Small intestine (tissue), 7 donors: ENCODE results near the gene LANCL3. TPM values are rescaled to one million over a fixed set of nuclear protein-coding genes. Genes with fewer than 3 reads are reported as not detected.

Source experiments
- DNase-seq, 2 donors: peaks; one replicate each; pipeline versions ENCODE4 v3.0.0 to v3.0.0-alpha.2; 2013
- FAIRE-seq: peaks from 2 replicates; lab custom pipeline; 2012; peaks lifted over from hg19 to GRCh38; lab: Jason Lieb, UNC
- H3K27ac ChIP-seq, 3 donors: one replicate each; pipeline ENCODE4 v1.5.1; 2013; ENCODE audit warnings: low read length in 2 of 3, mild to moderate bottlenecking in 2 of 3, control low read depth in 1 of 3, inconsistent platforms in 1 of 3, low read depth in 1 of 3, moderate library complexity in 1 of 3
- H3K27me3 ChIP-seq, 3 donors: one replicate each; pipeline ENCODE4 v1.6.1; 2013; ENCODE audit warnings: low read length in 3 of 3, inconsistent platforms in 1 of 3; ENCODE audit not compliant: control insufficient read depth in 3 of 3, insufficient read depth in 3 of 3
- H3K36me3 ChIP-seq, 3 donors: one replicate each; pipeline ENCODE4 v1.6.1; 2013; ENCODE audit warnings: low read length in 3 of 3, inconsistent platforms in 1 of 3, low read depth in 1 of 3, mild to moderate bottlenecking in 1 of 3, moderate library complexity in 1 of 3; ENCODE audit not compliant: control insufficient read depth in 3 of 3, insufficient read depth in 2 of 3
- H3K4me1 ChIP-seq, 3 donors: one replicate each; pipeline ENCODE4 v1.6.1; 2013; ENCODE audit warnings: low read length in 2 of 3, inconsistent platforms in 1 of 3, low read depth in 1 of 3, mild to moderate bottlenecking in 1 of 3, moderate library complexity in 1 of 3; ENCODE audit not compliant: control insufficient read depth in 3 of 3, insufficient read depth in 2 of 3
- H3K4me3 ChIP-seq, 3 donors: one replicate each; pipeline ENCODE4 v1.5.1; 2013; ENCODE audit warnings: low read length in 3 of 3, control low read depth in 1 of 3, inconsistent platforms in 1 of 3, low read depth in 1 of 3, mild to moderate bottlenecking in 1 of 3, moderate library complexity in 1 of 3
- H3K9me3 ChIP-seq, 2 donors: one replicate each; pipeline ENCODE4 v1.6.1; 2013; ENCODE audit warnings: low read depth in 1 of 2, low read length in 1 of 2; ENCODE audit not compliant: control insufficient read depth in 2 of 2, insufficient read depth in 1 of 2
- WGBS, 3 donors: extraction: QIAGEN DNeasy Blood & Tissue Kit; methylation state at CpG; one replicate each; pipeline ENCODE4 v1.1.7; 2013; 5-methylcytosine and 5-hydroxymethylcytosine counted together
- polyA plus RNA-seq, 4 donors: library from polyadenylated mRNA; stranded (reverse) in 3 of 4; unstranded in 1 of 4; fragments of 200-250 nt in 3 of 4; fragments of 120-200 nt in 1 of 4; gene quantifications; one replicate each; pipeline versions ENCODE4 v1.2.1 to v1.2.3, GENCODE V29; 2013
- donor health status: healthy with polysubstance abuse.
- donor health status: control.
- donor health status: control.
- donor health status: Bipolar disorder and iron deficiency.
- donor health status: healthy.

Gene LANCL3
- polyA plus RNA-seq, 4 donors: 0.13 to 0.31 (median 0.25) TPM

GRCh38 chrX:37658343-37659030, 87.0 kb downstream of the LANCL3 start:
- WGBS, 3 donors: 62 to 84% (median 78%) methylated on average over 4 of the region's 4 CpGs
- DNase-seq: no peak
- H3K4me1 ChIP-seq: no peaks in the 10 kb centered on the region
- no peak for FAIRE-seq
- no peak overlapping the region for H3K27ac ChIP-seq
- H3K9me3 ChIP-seq: no peaks in the 10 kb centered on the region
- no peaks in the 10 kb centered on the region for H3K27me3 ChIP-seq
- H3K36me3 ChIP-seq: no peaks in the 10 kb centered on the region
- no peak overlapping the region for H3K4me3 ChIP-seq

- Histone ChIP-seq H3K9me3 (no peaks in the 10 kb centered on the region), H3K36me3 (no peaks in the 10 kb centered on the region), H3K27ac (no peak overlapping the region), H3K4me1 (no peaks in the 10 kb centered on the region), H3K27me3 (no peaks in the 10 kb centered on the region), H3K4me3 (no peak overlapping the region)
- DNase-seq (no peak), FAIRE-seq (no peak)
- 80 to 96% (median 90%) methylated on average over 1 of the region's 1 CpG for WGBS, 3 donors
Measured at GRCh38 chrX:37659047-37659446, 87.6 kb downstream of the LANCL3 start.

- Histone ChIP-seq H3K27ac (no peak overlapping the region), H3K4me3 (no peak overlapping the region), H3K27me3 (no peaks in the 10 kb centered on the region), H3K4me1 (no peaks in the 10 kb centered on the region), H3K36me3 (no peaks in the 10 kb centered on the region), H3K9me3 (no peaks in the 10 kb centered on the region)
- DNase-seq (no peak), FAIRE-seq (no peak)
- WGBS, 3 donors: 80 to 93% (median 90%) methylated on average over 4 of the region's 4 CpGs
Measured at GRCh38 chrX:37662181-37662580, 90.7 kb downstream of the LANCL3 start.

DNA sequence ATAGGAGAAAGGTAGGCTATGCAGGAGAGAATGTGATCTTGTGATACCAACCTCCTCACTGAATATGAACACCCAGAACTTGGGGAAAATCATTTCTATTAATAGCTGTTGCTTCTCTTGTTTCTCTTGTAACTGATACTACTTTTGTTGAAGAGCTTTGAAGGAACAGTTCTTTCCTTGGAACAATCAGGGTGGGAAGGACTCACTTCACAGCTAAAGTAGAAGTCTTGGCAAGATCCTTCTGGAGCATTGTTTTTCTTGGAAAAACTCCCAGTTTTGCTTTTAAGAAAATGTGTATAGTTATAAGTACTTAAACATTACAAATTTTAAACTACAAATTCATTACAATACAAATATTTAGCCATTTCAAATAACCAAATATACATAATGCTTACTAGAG, 95.1 kb downstream of the LANCL3 start:
- DNase-seq (no peak), FAIRE-seq (no peak)
- peaks cover 0 to 4% (median 0%) of the 10 kb centered on the region in 3 donors for H3K4me1 ChIP-seq
- no peaks in the 10 kb centered on the region for H3K27me3 ChIP-seq
- no peak overlapping the region for H3K27ac ChIP-seq
- H3K4me3 ChIP-seq: no peak overlapping the region
- H3K36me3 ChIP-seq: no peaks in the 10 kb centered on the region
- H3K9me3 ChIP-seq: no peaks in the 10 kb centered on the region

DNA sequence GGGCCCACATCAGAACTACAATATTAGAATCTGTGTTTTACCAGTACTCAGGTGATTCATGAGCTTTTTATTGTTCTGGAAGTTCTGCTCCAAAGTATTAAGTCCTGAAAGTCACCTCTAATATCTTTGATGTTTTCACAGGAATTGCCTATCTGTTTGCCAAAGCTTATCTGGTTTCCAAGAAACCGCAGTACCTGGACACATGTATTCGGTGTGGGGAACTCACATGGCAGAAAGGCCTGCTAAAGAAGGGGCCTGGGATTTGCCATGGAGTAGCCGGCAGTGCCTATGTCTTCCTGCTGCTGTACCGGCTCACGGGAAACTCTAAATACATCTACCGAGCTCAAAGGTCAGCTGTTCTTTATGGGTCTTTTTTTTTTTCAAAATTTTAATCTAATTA, 95.7 kb downstream of the LANCL3 start:
- Histone ChIP-seq H3K36me3 (no peaks in the 10 kb centered on the region), H3K4me1 (peaks cover 0 to 4% (median 0%) of the 10 kb centered on the region in 3 donors), H3K4me3 (no peak overlapping the region), H3K27me3 (no peaks in the 10 kb centered on the region), H3K9me3 (no peaks in the 10 kb centered on the region), H3K27ac (no peak overlapping the region)
- peak in 1 of 2 donors; percentile 18 for DNase-seq
- WGBS, 3 donors: 25 to 64% (median 48%) methylated on average over 6 of the region's 6 CpGs
- no peak for FAIRE-seq

GRCh38 chrX:37672563-37672962, 101.1 kb downstream of the LANCL3 start:
- Histone ChIP-seq H3K9me3 (no peaks in the 10 kb centered on the region), H3K27ac (no peak overlapping the region), H3K4me3 (no peak overlapping the region), H3K27me3 (no peaks in the 10 kb centered on the region), H3K36me3 (no peaks in the 10 kb centered on the region), H3K4me1 (peaks cover 0 to 3% (median 0%) of the 10 kb centered on the region in 3 donors)
- no peak for DNase-seq
- WGBS, 3 donors: 38 to 91% (median 51%) methylated on average over 4 of the region's 4 CpGs
- no peak for FAIRE-seq

DNA sequence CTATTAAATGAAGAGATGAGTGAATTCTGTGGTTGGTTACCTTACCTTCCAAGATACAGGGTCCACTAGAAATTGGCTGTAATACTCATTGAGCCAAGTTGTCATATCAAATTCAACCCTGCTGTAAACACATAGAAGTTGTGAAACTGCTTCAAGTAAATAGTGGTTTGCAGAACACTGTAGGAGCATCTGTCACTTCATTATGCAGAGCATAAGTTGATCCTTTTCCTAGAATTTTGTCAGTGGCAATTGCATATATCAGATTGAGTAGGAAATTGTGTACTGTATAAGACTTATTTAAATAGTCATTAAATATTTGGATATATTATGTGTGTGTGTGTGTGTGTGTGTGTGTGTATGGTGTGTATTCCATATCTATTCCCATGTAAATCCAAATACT, 105.3 kb downstream of the LANCL3 start:
- no peak for FAIRE-seq

DNA sequence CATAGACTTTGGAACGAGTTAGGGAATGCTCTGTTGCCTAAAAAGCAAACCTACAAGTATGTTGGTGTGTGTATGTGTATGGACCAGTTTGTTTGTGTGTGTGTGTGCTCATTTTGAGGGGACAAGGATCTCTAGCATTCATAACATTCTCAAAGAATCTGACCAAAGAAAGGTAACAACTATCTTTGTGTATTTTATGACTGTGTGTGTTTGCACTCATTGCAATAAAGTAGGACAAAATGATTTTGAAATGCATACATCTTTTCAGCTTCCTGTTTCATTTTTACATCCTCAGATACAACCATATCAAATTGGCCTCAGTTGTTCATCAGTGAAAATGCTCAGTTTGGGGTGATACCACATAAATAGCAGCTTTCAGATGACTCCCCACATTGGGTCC, 105.8 kb downstream of the LANCL3 start:
- WGBS, 3 donors: 15 to 44% (median 42%) methylated on average over 1 of the region's 1 CpG
- Histone ChIP-seq H3K9me3 (no peaks in the 10 kb centered on the region), H3K27me3 (no peaks in the 10 kb centered on the region), H3K27ac (no peak overlapping the region), H3K36me3 (no peaks in the 10 kb centered on the region), H3K4me1 (peaks cover 0 to 15% (median 0%) of the 10 kb centered on the region in 3 donors), H3K4me3 (no peak overlapping the region)
- DNase-seq (no peak), FAIRE-seq (no peak)

More for the DNA sequence above, 105.3 kb downstream of the LANCL3 start:
- no peaks in the 10 kb centered on the region for H3K36me3 ChIP-seq
- H3K27ac ChIP-seq: no peak overlapping the region
- H3K4me3 ChIP-seq: no peak overlapping the region
- DNase-seq: no peak
- H3K9me3 ChIP-seq: no peaks in the 10 kb centered on the region
- H3K4me1 ChIP-seq: peaks cover 0 to 15% (median 0%) of the 10 kb centered on the region in 3 donors
- H3K27me3 ChIP-seq: no peaks in the 10 kb centered on the region

- WGBS, 3 donors: 77 to 94% (median 90%) methylated on average over 1 of the region's 1 CpG
- no peak for FAIRE-seq
Measured at GRCh38 chrX:37677765-37678164, 106.3 kb downstream of the LANCL3 start.

More at GRCh38 chrX:37677765-37678164, 106.3 kb downstream of the LANCL3 start:
- peaks cover 0 to 15% (median 0%) of the 10 kb centered on the region in 3 donors for H3K4me1 ChIP-seq
- no peak for DNase-seq
- no peaks in the 10 kb centered on the region for H3K36me3 ChIP-seq
- no peak overlapping the region for H3K4me3 ChIP-seq
- H3K27ac ChIP-seq: no peak overlapping the region
- H3K9me3 ChIP-seq: no peaks in the 10 kb centered on the region
- no peaks in the 10 kb centered on the region for H3K27me3 ChIP-seq
